GM21723 (cell line): ENCODE results near the gene TRPC4.
"Not testable (repeated sequence)": the region's sequence is repeated elsewhere in the genome, so short reads cannot be mapped to it uniquely, and the experiment has no call there.

Experiments used
- ATAC-seq: cut with Tn5 transposase; IDR thresholded peaks from one replicate; pipeline ENCODE4 v1.9.1; 2021; ENCODE audit warnings: mild to moderate bottlenecking, moderate library complexity; ENCODE audit not compliant: unreplicated experiment

TRPC4 gene

DNA sequence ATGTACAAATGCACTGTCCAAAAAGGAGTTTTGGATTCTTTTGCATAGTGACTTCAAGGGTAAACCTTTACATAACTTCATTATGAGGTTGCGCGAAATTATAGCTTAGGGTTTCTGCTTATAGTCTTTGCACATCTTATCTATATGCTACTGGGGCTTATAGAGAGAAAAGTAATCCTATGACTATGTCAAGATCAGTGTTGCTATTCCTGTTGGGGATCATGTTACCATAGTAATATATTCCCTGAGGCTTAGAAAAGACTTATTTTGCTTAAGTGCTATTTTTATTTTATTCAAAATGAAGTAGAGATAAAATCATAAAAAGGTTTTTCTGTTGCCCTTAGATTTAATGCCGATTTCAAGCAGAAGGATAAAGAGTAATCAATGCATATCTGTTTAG, 256.3 kb downstream of the TRPC4 start:
- no peak for ATAC-seq

GRCh38 chr13:37608750-37609339, 260.7 kb downstream of the TRPC4 start:
- no peak for ATAC-seq

DNA sequence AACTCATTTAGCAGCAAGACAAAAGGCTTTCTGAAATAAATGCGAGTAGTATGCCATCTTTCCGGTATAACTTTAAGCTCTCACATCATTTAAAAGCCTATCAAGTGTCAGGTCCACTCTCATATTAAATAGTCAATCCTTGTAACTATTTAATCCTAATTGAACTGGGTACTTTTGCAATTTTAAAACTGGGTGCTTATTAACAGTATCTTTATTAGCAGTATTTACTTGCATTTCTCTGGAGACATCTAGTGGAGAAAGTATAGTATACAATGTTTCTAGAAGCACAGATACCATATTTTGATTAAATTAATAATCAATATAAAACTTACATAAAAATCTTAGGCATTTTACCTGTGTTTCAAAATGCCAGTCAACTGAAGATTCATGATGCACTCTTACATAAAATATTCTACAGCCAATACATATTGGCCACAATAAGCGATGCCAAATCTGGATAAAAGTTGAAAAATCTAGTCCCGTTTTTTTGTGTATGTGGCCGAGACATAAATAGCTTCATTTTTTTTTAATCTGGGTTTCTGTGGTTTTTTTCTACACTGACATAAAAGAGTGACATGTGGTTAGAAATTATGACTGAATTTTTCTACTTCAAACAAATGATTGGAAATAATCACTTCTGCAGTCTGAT, 266.7 kb downstream of the TRPC4 start:
- no peak for ATAC-seq

DNA sequence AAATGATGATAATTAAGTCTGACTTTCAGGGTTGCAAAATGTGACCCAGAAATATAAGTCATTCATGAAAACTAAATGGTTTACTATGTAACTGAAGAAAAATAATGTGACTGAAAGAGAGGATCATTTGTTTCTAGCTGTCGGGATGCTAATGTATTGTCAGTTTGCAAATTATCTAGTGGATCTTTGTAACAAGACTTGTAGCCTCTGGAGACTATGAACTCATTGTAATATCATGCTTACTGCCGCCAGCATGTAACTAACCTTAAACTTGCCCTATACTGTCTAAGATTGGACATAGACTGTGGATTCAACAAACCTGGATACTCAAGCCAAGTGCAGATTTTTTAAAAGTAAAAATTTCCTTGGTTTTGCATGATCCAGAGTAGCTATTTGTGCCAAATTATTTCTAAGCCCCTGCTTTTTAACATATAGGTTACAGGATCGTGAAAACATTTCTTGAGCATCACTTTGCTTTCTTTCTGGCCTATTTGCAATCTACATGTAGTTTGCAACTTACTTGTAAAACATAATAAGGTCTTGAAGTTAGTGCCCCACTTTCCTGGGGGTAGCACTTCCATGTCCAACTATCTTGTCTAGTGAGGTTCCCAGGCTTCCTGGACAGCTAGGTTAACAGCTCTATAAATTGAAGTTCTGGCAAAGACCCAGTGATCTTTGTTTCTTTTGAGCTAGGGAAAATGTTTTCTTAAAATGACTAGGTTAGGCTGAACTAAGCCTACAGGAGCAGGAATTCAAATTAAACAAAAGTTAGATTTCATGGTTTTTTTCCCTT, 267.7 kb downstream of the TRPC4 start:
- no peak for ATAC-seq

DNA sequence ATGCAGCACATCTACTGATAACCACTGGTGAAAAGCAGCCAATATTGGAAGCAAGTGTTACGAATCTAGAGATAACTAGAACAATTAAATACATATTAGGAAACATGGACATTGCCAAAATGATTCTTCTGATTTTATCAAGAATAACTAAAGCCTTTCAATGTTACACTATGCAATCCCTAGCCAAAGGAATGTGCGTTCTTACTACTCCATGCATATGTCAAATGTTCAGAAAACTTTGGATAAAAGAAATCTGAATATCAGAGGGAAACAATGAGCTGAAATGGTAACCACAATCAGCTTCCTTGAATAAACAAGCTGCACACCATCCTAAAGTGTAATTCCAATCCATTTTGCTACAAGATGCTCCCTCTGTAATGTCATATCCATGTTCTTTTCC, 270.1 kb downstream of the TRPC4 start:
- no peak for ATAC-seq

DNA sequence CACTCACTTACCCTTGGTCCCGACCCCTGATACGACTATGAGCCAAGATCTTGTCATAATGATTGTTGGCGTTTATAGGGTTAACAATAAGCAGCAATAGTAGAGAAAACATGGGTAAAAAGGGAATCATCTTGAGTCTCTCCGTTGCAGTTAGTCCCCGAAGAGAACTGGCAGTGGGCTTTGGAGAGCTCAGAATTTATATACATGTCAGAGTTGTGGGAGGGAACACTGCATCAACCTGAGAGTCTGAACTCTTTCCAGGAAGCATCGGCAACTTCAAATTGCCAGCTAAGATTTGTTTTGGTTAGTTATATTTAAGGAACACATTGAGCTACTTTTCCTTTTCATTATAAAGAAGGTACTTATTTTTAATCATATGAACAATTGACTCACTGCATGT, 271.0 kb downstream of the TRPC4 start, which contains the start of gene POSTN:
TSS of gene POSTN (minus strand) at position 172 of the 400 bp plus-strand sequence. CDS start at position 130, 42 bp downstream.
- no peak for ATAC-seq

DNA sequence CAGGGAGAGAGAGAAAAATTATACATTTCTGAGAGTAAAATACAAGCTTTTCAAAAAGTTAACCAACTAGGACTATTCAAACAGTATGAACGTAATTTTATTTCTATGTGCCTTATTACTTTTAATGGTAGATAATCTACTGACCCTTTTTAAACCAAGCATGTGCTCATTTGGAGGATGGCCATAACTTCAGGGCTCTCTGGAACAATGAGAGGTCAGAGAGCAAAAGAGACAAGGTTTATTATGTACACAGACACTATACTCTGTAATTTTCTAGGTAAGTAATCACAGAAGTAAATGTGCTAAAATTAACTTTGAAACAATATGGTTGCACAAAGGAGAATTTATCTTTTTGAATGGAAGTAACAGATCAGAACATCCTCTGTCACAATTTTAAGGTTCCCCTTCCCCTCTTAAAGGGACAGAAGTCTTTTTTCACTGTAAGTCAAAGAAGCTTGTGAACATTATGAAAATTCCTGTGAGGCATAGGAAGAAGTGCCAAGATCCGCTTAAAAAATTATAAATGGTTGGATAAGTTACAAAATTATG, 272.0 kb downstream of the TRPC4 start:
- ATAC-seq = no peak

- no peak for ATAC-seq
Observed at GRCh38 chr13:37596805-37597204, 272.8 kb downstream of the TRPC4 start.

DNA sequence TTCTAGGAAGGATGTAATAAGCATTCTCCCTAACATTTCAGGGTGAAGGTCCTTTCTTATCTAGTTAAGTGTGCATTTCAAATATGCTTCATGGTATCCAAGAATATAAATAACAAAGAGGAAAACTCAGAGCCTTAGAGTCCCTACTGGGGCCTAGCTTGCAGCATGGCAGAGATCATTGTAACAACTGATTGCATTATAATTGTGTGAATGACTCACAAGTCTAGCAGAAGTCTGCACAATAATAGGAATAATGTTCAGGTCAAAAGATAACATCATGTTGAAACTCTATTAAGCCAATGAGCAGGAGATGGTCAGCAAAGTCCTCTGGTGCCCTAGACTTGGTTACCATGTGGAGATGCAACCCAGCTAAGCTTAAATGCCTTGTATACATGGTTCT, 274.4 kb downstream of the TRPC4 start:
- ATAC-seq = no peak

GRCh38 chr13:37594550-37594949, 275.0 kb downstream of the TRPC4 start:
- ATAC-seq = no peak

GRCh38 chr13:37589381-37589780, 280.2 kb downstream of the TRPC4 start:
- ATAC-seq = not testable (repeated sequence)

DNA sequence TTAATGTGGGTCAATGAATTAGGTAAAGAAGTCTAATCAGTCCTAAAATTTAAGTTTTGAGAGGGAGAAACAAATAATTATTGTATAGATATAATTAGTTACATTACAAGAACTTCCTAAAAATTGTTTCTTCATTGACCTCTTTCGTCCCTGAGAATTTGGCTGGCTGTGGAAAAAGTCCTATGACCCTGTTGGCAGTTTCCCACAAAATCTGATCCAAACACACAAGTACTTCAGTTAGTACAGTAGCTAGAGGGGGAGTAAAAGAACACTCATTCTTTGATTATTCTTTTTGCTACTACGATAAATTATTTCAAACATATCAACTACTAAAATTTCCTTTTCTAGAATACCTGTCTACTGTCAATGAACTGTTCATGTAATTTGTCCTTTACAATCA, 282.3 kb downstream of the TRPC4 start:
- ATAC-seq = no peak
